ENCODE results near the gene SCRT2. TPM values are rescaled to one million over a fixed set of nuclear protein-coding genes. Genes with fewer than 3 reads are reported as not detected.

Gene SCRT2
- polyA plus RNA-seq, 1 of the 3 experiments (the other 2 are of a cell fraction) = not detected

GRCh38 chr20:701401-702129 lies 26.0 kb upstream of the SCRT2 start:
- H3K9me3 ChIP-seq = no peaks in the 10 kb centered on the region
- WGBS (ENCODE audit: low lambda C conversion rate) = 37% methylated on average over 6 of the region's 6 CpGs
- no peaks in the 10 kb centered on the region for H3K36me3 ChIP-seq (replicated peaks in 1 of 2; ENCODE audit: control insufficient read depth in 1 of 2, insufficient read depth in 2 of 2, low read length in 1 of 2)
- TF ChIP-seq SIN3A (IDR thresholded peaks at IDR 0.05; ENCODE audit: borderline replicate concordance, low read depth, low read length) = no peak
- TF ChIP-seq, protein P1, sequence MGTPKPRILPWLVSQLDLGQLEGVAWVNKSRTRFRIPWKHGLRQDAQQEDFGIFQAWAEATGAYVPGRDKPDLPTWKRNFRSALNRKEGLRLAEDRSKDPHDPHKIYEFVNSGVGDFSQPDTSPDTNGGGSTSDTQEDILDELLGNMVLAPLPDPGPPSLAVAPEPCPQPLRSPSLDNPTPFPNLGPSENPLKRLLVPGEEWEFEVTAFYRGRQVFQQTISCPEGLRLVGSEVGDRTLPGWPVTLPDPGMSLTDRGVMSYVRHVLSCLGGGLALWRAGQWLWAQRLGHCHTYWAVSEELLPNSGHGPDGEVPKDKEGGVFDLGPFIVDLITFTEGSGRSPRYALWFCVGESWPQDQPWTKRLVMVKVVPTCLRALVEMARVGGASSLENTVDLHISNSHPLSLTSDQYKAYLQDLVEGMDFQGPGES (IDR thresholded peaks at IDR 0.05; ENCODE audit: low read depth, low read length) = no peak
- no peak for TF ChIP-seq CTCF (IDR thresholded peaks at IDR 0.05)
- TF ChIP-seq, protein P2, sequence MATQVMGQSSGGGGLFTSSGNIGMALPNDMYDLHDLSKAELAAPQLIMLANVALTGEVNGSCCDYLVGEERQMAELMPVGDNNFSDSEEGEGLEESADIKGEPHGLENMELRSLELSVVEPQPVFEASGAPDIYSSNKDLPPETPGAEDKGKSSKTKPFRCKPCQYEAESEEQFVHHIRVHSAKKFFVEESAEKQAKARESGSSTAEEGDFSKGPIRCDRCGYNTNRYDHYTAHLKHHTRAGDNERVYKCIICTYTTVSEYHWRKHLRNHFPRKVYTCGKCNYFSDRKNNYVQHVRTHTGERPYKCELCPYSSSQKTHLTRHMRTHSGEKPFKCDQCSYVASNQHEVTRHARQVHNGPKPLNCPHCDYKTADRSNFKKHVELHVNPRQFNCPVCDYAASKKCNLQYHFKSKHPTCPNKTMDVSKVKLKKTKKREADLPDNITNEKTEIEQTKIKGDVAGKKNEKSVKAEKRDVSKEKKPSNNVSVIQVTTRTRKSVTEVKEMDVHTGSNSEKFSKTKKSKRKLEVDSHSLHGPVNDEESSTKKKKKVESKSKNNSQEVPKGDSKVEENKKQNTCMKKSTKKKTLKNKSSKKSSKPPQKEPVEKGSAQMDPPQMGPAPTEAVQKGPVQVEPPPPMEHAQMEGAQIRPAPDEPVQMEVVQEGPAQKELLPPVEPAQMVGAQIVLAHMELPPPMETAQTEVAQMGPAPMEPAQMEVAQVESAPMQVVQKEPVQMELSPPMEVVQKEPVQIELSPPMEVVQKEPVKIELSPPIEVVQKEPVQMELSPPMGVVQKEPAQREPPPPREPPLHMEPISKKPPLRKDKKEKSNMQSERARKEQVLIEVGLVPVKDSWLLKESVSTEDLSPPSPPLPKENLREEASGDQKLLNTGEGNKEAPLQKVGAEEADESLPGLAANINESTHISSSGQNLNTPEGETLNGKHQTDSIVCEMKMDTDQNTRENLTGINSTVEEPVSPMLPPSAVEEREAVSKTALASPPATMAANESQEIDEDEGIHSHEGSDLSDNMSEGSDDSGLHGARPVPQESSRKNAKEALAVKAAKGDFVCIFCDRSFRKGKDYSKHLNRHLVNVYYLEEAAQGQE (IDR thresholded peaks at IDR 0.05; ENCODE audit: low read depth, low read length) = no peak
- no peak for TF ChIP-seq FOSL2 (IDR thresholded peaks at IDR 0.05; ENCODE audit: borderline replicate concordance, low read depth)
- no peak for TF ChIP-seq GABPA (IDR thresholded peaks at IDR 0.05; ENCODE audit: low read depth)
- no peak for TF ChIP-seq EP300 (IDR thresholded peaks at IDR 0.05; ENCODE audit: borderline replicate concordance in 1 of 2, low read depth in 1 of 2, low read length in 1 of 2)
- TF ChIP-seq MEF2A (IDR thresholded peaks at IDR 0.05; ENCODE audit: borderline replicate concordance, low read depth) = no peak
- no peak for TF ChIP-seq RFX5 (IDR thresholded peaks at IDR 0.05; ENCODE audit: low read length)
- TF ChIP-seq FOXJ3 (CRISPR knock-in tag; IDR thresholded peaks at IDR 0.05) = no peak
- no peak for TF ChIP-seq NFIC (IDR thresholded peaks at IDR 0.05; ENCODE audit: borderline replicate concordance)
- no peak for TF ChIP-seq EZH2phosphoT487 (IDR thresholded peaks at IDR 0.05; ENCODE audit: borderline replicate concordance, low read depth)
- TF ChIP-seq ZBTB33 (IDR thresholded peaks at IDR 0.05; ENCODE audit: borderline replicate concordance, low read depth) = no peak
- TF ChIP-seq GATA2 (CRISPR knock-in tag; IDR thresholded peaks at IDR 0.05) = no peak
- TF ChIP-seq JUND (IDR thresholded peaks at IDR 0.05) = no peak
- no peak for TF ChIP-seq TCF12 (IDR thresholded peaks at IDR 0.05)
- TF ChIP-seq, protein P3, sequence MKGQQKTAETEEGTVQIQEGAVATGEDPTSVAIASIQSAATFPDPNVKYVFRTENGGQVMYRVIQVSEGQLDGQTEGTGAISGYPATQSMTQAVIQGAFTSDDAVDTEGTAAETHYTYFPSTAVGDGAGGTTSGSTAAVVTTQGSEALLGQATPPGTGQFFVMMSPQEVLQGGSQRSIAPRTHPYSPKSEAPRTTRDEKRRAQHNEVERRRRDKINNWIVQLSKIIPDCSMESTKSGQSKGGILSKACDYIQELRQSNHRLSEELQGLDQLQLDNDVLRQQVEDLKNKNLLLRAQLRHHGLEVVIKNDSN (IDR thresholded peaks at IDR 0.05; ENCODE audit: borderline replicate concordance, low read depth) = no peak
- no peak for TF ChIP-seq SMC3 (IDR thresholded peaks at IDR 0.05; ENCODE audit: low read depth, low read length)
- H3K4me3 ChIP-seq (ENCODE audit: low read depth in 2 of 2, low read length in 1 of 2) = no peak overlapping the region
- no peak for DNase-seq
- no peak overlapping the region for H2AFZ ChIP-seq (ENCODE audit: low read depth)
- no peak overlapping the region for H3K9ac ChIP-seq
- no peak overlapping the region for H3K27ac ChIP-seq (ENCODE audit: low read depth in 2 of 2, low read length in 1 of 2)
- POLR2A ChIA-PET = no interaction called here
- H3K4me2 ChIP-seq = no peak overlapping the region
- no peaks in the 10 kb centered on the region for H3K9me2 ChIP-seq
- no peaks in the 10 kb centered on the region for H3F3A ChIP-seq (replicated peaks; ENCODE audit: insufficient read depth)
- CTCF ChIA-PET = interaction anchor here (0.5 to 3.9 kb wide), 8 partner anchors 20 to 765 kb away, joined by 3 to 18 read pairs (median 5); partner anchors contain the start of gene NSFL1C
- H3K79me2 ChIP-seq (ENCODE audit: insufficient read depth) = no peaks in the 10 kb centered on the region
- peaks cover 0 to 24% of the 10 kb centered on the region in 2 experiments; a peak in 1 of 4 replicates for H3K4me1 ChIP-seq (ENCODE audit: control insufficient read depth in 1 of 2, insufficient read depth in 2 of 2, low read depth in 1 of 2, low read length in 1 of 2)
- H3K27me3 ChIP-seq (ENCODE audit: insufficient read depth) = peaks cover 9% of the 10 kb centered on the region; the same call in 1 of the 2 replicates
- no peaks in the 10 kb centered on the region for H4K20me1 ChIP-seq (ENCODE audit: insufficient read depth)

All from SK-N-SH (cell line).